Tibial nerve (tissue), 4 donors: ENCODE data around the gene SCGB1D1. TPM values are rescaled to one million over a fixed set of nuclear protein-coding genes. Genes with fewer than 3 reads are reported as not detected.

Experiments
- DNase-seq, 2 donors: peaks; one replicate each; pipeline ENCODE4 v3.0.0-alpha.2; 2019; ENCODE audit warnings: low spot score in 2 of 2
- H3K27ac ChIP-seq, 4 donors: fragments of 200-600 bp; sonication (generic) in 3 of 4; one replicate each; pipeline ENCODE4 v1.5.1; 2017 to 2019; ENCODE audit warnings: mild to moderate bottlenecking in 1 of 4
- H3K27me3 ChIP-seq, 2 donors: fragments of 200-600 bp; sonication (generic) in 1 of 2; one replicate each; pipeline versions ENCODE4 v1.5.1 to v1.6.0; 2017 to 2019
- H3K36me3 ChIP-seq, 3 donors: fragments of 200-600 bp; sonication (generic); one replicate each; pipeline ENCODE4 v1.5.1; 2018 to 2019
- H3K4me1 ChIP-seq, 4 donors: fragments of 200-600 bp; sonication (generic) in 3 of 4; one replicate each; pipeline ENCODE4 v1.5.1; 2017 to 2019
- H3K4me3 ChIP-seq, 4 donors: fragments of 200-600 bp; sonication (generic) in 3 of 4; one replicate each; pipeline ENCODE4 v1.5.1; 2017 to 2019; ENCODE audit warnings: mild to moderate bottlenecking in 1 of 4, moderate library complexity in 1 of 4
- H3K9me3 ChIP-seq, 4 donors: fragments of 200-600 bp; sonication (generic) in 3 of 4; one replicate each; pipeline ENCODE4 v1.5.1; 2017 to 2019
- EP300 ChIP-seq, 2 donors: sonication (generic); formaldehyde crosslinking; IDR thresholded peaks; one replicate each; pipeline ENCODE4 v1.6.1; 2017; ENCODE audit warnings: antibody characterized with exemption in 2 of 2, mild to moderate bottlenecking in 1 of 2
- POLR2A ChIP-seq, 2 donors: fragments of 450-650 bp; IDR thresholded peaks; one replicate each; pipeline ENCODE4 v1.6.1; 2017; ENCODE audit warnings: antibody characterized with exemption in 2 of 2, mild to moderate bottlenecking in 2 of 2, moderate library complexity in 2 of 2
- WGBS, 2 donors: methylation state at CpG; one replicate each; pipeline ENCODE4 v1.1.5; 2018; 5-methylcytosine and 5-hydroxymethylcytosine counted together
- total RNA-seq, 4 donors: library from RNA; depleted of rRNA; stranded (reverse); fragments of >200 nt; gene quantifications; one replicate each; pipeline ENCODE4 v1.1.0, GENCODE V29; 2016
- TF ChIP-seq, protein P1 (sequence below), 5 experiments: fragments of 200-600 bp in 3 of 5; fragments of 450-650 bp in 2 of 5; sonication (generic) in 3 of 5; IDR thresholded peaks; one replicate each; pipeline ENCODE4 v1.5.1; 2016 to 2019; ENCODE audit warnings: antibody characterized with exemption in 5 of 5, mild to moderate bottlenecking in 3 of 5, moderate library complexity in 2 of 5

The SCGB1D1 gene
- total RNA-seq, 4 donors from 2014 or later, result not detected

DNA sequence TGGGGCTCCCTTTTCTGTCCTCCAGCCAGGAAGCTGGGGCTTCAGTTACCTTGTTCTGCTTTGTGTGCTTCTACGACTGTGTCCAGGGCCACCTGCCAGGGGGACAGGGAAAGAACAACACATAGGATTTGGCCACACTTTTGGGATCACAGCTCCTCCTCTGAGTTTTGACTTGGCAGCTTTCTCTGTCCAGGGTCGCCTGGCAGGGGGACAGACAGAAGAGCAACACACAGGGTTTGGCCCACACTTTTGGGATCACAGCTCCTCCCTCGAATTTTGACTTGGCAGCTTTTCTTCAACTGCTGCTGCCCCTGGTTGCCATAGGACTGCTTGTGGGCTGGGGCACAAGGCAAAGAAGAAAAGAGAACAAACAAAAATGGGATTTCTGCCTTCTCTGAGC is 47.1 kb upstream of the SCGB1D1 start:
- 69 to 75% methylated on average over 3 of the region's 3 CpGs for WGBS, 2 donors

DNA sequence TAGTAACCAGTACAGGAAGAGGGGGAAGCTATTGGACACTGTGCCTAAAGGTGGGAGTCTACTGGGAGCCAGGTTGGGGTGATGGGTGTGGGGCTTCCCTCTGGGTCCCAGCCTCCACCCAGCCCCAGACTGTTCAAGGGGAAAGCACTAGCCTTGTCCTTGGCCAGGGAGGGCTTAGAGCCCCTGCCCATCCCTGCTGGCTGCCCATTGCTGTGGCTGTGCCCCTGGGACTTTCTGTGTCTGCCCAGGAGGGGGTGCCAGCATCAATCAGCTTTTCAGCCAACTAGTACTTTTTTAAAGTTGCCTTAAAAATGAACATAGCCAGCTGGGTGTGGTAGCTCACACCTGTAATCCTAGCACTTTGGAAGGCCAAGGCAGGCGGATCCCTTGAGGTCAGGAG is 46.3 kb upstream of the SCGB1D1 start:
- peaks cover 0 to 5% (median 0%) of the 10 kb centered on the region in 4 donors for H3K4me1 ChIP-seq
- H3K27ac ChIP-seq, result no peak overlapping the region
- no peaks in the 10 kb centered on the region for H3K27me3 ChIP-seq
- H3K9me3 ChIP-seq, result no peaks in the 10 kb centered on the region
- H3K36me3 ChIP-seq, result peaks cover 4 to 98% (median 4%) of the 10 kb centered on the region in 3 donors
- H3K4me3 ChIP-seq, result no peak overlapping the region
- WGBS, 2 donors, result 76 to 100% methylated on average over 1 of the region's 1 CpG
- peak in 1 of 2 donors; percentile 2 for DNase-seq
- TF ChIP-seq POLR2A (IDR thresholded peaks at IDR 0.05), result no peak
- TF ChIP-seq EP300 (IDR thresholded peaks at IDR 0.05), result no peak
- TF ChIP-seq, protein P1, sequence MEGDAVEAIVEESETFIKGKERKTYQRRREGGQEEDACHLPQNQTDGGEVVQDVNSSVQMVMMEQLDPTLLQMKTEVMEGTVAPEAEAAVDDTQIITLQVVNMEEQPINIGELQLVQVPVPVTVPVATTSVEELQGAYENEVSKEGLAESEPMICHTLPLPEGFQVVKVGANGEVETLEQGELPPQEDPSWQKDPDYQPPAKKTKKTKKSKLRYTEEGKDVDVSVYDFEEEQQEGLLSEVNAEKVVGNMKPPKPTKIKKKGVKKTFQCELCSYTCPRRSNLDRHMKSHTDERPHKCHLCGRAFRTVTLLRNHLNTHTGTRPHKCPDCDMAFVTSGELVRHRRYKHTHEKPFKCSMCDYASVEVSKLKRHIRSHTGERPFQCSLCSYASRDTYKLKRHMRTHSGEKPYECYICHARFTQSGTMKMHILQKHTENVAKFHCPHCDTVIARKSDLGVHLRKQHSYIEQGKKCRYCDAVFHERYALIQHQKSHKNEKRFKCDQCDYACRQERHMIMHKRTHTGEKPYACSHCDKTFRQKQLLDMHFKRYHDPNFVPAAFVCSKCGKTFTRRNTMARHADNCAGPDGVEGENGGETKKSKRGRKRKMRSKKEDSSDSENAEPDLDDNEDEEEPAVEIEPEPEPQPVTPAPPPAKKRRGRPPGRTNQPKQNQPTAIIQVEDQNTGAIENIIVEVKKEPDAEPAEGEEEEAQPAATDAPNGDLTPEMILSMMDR (IDR thresholded peaks at IDR 0.05), result no peak

More for the DNA sequence above, 47.1 kb upstream of the SCGB1D1 start:
- no peaks in the 10 kb centered on the region for H3K27me3 ChIP-seq
- TF ChIP-seq, protein P1 (IDR thresholded peaks at IDR 0.05), result no peak
- no peak for TF ChIP-seq EP300 (IDR thresholded peaks at IDR 0.05)
- no peak for TF ChIP-seq POLR2A (IDR thresholded peaks at IDR 0.05)
- DNase-seq, result no peak
- H3K9me3 ChIP-seq, result no peaks in the 10 kb centered on the region
- H3K4me1 ChIP-seq, result peaks cover 0 to 5% (median 0%) of the 10 kb centered on the region in 4 donors
- no peak overlapping the region for H3K4me3 ChIP-seq
- H3K27ac ChIP-seq, result no peak overlapping the region
- peaks cover 4 to 98% (median 4%) of the 10 kb centered on the region in 3 donors for H3K36me3 ChIP-seq

DNA sequence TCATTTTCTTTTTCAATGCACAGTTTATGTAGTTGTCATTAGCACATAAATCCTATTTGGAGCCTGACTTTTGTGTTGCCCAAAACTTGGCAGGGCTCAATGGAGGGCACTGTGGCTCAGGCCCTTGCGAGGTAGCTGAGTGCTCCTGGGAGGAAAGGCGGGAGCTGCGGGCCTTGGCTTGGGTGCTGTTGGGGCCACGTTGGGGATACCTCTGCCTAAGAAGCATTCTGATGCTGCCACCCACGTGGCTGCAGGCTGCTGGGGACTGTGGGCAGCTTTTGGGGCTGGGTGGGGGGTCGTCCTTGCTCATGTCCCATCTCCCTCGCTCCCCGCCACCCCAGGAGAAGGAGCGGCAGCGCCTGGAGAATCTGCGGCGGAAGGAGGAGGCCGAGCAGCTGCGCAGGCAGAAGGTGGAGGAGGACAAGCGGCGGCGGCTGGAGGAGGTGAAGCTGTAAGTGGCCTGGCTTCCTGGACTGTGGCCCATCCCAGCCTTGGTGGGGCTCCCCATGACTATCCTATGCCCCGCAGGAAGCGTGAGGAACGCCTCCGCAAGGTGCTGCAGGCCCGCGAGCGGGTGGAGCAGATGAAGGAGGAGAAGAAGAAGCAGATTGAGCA is 45.3 kb upstream of the SCGB1D1 start:
- TF ChIP-seq EP300 (IDR thresholded peaks at IDR 0.05) (no peak), POLR2A (IDR thresholded peaks at IDR 0.05) (no peak)
- TF ChIP-seq, protein P1 (IDR thresholded peaks at IDR 0.05), result no peak
- no peak overlapping the region for H3K27ac ChIP-seq
- no peaks in the 10 kb centered on the region for H3K9me3 ChIP-seq
- peaks cover 4 to 98% (median 4%) of the 10 kb centered on the region in 3 donors for H3K36me3 ChIP-seq
- H3K4me3 ChIP-seq, result no peak overlapping the region
- H3K4me1 ChIP-seq, result peaks cover 0 to 5% (median 0%) of the 10 kb centered on the region in 4 donors
- DNase-seq, result peak in 1 of 2 donors; percentile 6
- no peaks in the 10 kb centered on the region for H3K27me3 ChIP-seq
- whole genome bisulfite sequencing, 2 donors, result 96 to 97% methylated on average over 24 of the region's 24 CpGs

DNA sequence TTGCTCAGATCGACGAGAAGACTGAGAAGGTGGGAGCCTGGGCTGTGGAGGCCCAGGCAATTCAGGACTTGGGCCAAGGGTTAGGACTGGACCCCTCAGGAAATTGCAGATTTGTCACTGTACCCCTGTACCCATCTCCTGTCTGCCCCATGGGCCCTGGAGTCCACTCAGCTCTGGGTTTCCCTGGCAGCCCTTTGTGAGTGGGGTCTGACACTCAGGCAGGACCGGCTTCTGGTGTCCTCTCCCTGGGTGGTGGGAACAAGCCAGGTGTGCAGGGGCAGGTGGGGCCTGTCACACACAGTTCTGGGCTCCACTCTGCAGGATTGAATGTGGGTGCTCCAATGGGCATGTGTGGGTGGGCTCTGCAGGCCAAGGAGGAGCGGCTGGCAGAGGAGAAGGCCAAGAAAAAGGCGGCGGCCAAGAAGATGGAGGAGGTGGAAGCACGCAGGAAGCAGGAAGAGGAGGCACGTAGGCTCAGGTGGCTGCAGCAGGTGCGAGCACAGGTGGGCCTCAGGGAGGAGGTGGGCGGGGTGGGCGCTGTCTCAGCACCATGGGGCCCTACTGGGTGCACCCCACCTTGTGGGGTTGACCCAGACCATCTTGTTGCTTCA is 44.6 kb upstream of the SCGB1D1 start:
- Histone ChIP-seq H3K9me3 (no peaks in the 10 kb centered on the region), H3K27ac (no peak overlapping the region), H3K4me3 (no peak overlapping the region), H3K36me3 (peaks cover 4 to 98% (median 4%) of the 10 kb centered on the region in 3 donors), H3K4me1 (peaks cover 0 to 5% (median 0%) of the 10 kb centered on the region in 4 donors), H3K27me3 (no peaks in the 10 kb centered on the region)
- TF ChIP-seq EP300 (IDR thresholded peaks at IDR 0.05) (no peak), POLR2A (IDR thresholded peaks at IDR 0.05) (no peak)
- TF ChIP-seq, protein P1 (IDR thresholded peaks at IDR 0.05), result no peak
- WGBS, 2 donors, result 92 to 95% methylated on average over 11 of the region's 11 CpGs
- DNase-seq, result no peak
